DOHH2 (cell line): Measurements from ENCODE around the gene RNF213.
"Not testable (repeated sequence)": the region's sequence is repeated elsewhere in the genome, so short reads cannot be mapped to it uniquely, and the experiment has no call there.

Experiments
- H3F3A ChIP-seq: fragments of 200-600 bp; sonication (generic), shearing (Covaris generic); 2 replicates; pipeline ENCODE4 v1.6.0; 2016; ENCODE audit warnings: antibody characterized with exemption, mild to moderate bottlenecking; ENCODE audit not compliant: control insufficient read depth, insufficient read depth
- H3K27ac ChIP-seq: fragments of 200-600 bp; sonication (generic); 2 replicates; pipeline ENCODE4 v1.5.1; 2014; ENCODE audit warnings: low read depth, mild to moderate bottlenecking, low read length, moderate library complexity
- H3K27me3 ChIP-seq: fragments of 200-600 bp; sonication (generic); 2 replicates; pipeline ENCODE4 v1.6.1; 2014; ENCODE audit warnings: mild to moderate bottlenecking, low read length, mixed read lengths; ENCODE audit not compliant: control insufficient read depth
- H3K36me3 ChIP-seq: fragments of 200-600 bp; sonication (generic); 2 replicates; pipeline ENCODE4 v1.6.1; 2014; ENCODE audit warnings: mild to moderate bottlenecking, low read length, moderate library complexity, mixed read lengths; ENCODE audit not compliant: control insufficient read depth
- H3K4me1 ChIP-seq: fragments of 200-600 bp; sonication (generic); 2 replicates; pipeline ENCODE4 v1.6.1; 2014; ENCODE audit warnings: mild to moderate bottlenecking, low read length, mixed read lengths; ENCODE audit not compliant: control insufficient read depth
- H3K4me2 ChIP-seq: fragments of 200-600 bp; sonication (generic); 2 replicates; pipeline ENCODE4 v1.6.0; 2014; ENCODE audit warnings: mild to moderate bottlenecking, low read length, moderate library complexity
- H3K4me3 ChIP-seq: fragments of 200-600 bp; sonication (generic); 2 replicates; pipeline ENCODE4 v1.5.1; 2014; ENCODE audit warnings: mild to moderate bottlenecking, low read length, mixed read lengths
- H3K79me2 ChIP-seq: fragments of 200-600 bp; sonication (generic); 2 replicates; pipeline ENCODE4 v1.6.1; 2014; ENCODE audit warnings: mild to moderate bottlenecking, low read length, mixed read lengths; ENCODE audit not compliant: control insufficient read depth
- H3K9me2 ChIP-seq: fragments of 200-600 bp; sonication (generic); replicated peaks from 2 replicates; pipeline ENCODE4 v1.6.1; 2014; ENCODE audit warnings: mild to moderate bottlenecking, low read length, mixed read lengths; ENCODE audit not compliant: control insufficient read depth
- H3K9me3 ChIP-seq: fragments of 200-600 bp; sonication (generic); 2 replicates; pipeline ENCODE4 v1.6.1; 2014; ENCODE audit warnings: antibody characterized with exemption, low read length, mixed read lengths; ENCODE audit not compliant: control insufficient read depth, insufficient read depth
- H4K20me1 ChIP-seq: fragments of 200-600 bp; sonication (generic); 2 replicates; pipeline ENCODE4 v1.6.0; 2014; ENCODE audit warnings: low read depth, mild to moderate bottlenecking, antibody characterized with exemption, low read length, moderate library complexity; ENCODE audit not compliant: control insufficient read depth, insufficient read depth
- EZH2phosphoT487 ChIP-seq: fragments of 200-600 bp; sonication (generic); IDR thresholded peaks from 2 replicates; pipeline ENCODE4 v1.6.1; 2017; ENCODE audit warnings: borderline replicate concordance, mild to moderate bottlenecking, antibody characterized with exemption, low read length, moderate library complexity, mixed read lengths
- TF ChIP-seq, protein P1 (sequence below): fragments of 200-600 bp; sonication (generic); IDR thresholded peaks from one replicate; pipeline ENCODE4 v1.5.1; 2014; ENCODE audit warnings: antibody characterized with exemption, mild to moderate bottlenecking, low read depth, low read length; ENCODE audit not compliant: poor library complexity, severe bottlenecking

Gene RNF213

DNA sequence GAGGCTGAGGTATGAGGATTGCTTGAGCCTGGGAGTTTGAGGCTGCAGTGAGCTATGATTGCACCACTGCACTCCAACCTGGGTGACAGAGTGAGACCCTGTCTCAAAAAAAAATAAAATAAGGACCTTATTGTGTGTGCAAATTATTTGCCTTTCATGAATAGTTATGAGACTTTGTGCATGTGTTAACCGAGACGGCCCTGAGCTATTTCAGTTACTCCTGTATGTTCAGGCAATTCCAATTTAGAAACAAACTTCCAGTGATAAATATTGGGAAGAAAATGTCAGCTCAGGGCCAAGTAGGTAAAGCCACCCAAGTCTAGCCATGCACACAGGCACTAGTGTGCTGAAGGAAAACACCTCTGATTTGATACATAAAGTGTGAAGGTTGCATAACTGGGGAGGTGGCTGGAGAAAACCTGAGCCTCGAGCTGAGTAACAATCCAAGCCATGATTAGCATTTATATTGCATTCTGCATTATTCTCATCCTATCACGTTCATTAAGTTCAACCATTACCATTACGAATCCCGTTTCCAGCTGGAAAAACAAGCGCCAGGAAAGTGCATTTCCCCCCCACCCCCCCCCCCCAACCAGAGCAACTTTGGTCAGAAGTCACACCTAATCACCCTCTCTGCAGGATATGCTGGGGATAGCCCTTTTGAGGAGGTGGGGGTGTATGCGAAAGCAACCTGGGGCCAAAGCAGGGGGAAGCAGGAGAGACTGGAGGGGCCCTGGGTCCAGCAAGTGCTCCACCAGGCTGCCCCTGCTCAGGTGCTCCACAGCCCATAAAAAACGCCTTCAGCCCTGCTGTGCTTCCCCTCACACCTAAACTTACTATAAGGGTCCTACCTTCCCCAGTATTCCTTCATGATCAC is 135.7 kb downstream of the RNF213 start:
- TF ChIP-seq, protein P1, sequence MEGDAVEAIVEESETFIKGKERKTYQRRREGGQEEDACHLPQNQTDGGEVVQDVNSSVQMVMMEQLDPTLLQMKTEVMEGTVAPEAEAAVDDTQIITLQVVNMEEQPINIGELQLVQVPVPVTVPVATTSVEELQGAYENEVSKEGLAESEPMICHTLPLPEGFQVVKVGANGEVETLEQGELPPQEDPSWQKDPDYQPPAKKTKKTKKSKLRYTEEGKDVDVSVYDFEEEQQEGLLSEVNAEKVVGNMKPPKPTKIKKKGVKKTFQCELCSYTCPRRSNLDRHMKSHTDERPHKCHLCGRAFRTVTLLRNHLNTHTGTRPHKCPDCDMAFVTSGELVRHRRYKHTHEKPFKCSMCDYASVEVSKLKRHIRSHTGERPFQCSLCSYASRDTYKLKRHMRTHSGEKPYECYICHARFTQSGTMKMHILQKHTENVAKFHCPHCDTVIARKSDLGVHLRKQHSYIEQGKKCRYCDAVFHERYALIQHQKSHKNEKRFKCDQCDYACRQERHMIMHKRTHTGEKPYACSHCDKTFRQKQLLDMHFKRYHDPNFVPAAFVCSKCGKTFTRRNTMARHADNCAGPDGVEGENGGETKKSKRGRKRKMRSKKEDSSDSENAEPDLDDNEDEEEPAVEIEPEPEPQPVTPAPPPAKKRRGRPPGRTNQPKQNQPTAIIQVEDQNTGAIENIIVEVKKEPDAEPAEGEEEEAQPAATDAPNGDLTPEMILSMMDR, result no peak
- TF ChIP-seq EZH2phosphoT487, result no peak

DNA sequence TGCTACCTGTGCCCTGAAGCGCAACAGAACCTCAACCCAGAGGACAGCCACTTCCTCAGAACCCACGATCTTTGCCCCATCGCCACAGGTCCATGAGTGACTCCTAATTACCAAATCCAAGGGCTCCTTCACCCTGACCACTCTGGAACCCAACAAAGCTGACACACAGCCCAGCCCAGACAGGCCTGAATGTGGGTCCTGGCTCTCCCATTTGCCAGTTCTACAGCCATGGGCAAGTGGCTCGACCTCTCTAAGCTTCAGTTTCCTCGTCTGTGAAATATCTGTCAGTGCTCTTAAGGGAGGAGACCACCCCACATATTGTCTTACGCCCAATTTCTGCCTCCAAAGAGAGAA is 136.4 kb downstream of the RNF213 start:
- no peak overlapping the region for H3K4me2 ChIP-seq
- H3K4me3 ChIP-seq, result no peak overlapping the region
- H3F3A ChIP-seq, result no peaks in the 10 kb centered on the region
- no peaks in the 10 kb centered on the region; the same call in 1 of the 2 replicates for H3K4me1 ChIP-seq
- no peaks in the 10 kb centered on the region for H3K9me3 ChIP-seq
- H3K9me2 ChIP-seq, result no peaks in the 10 kb centered on the region
- no peaks in the 10 kb centered on the region for H3K79me2 ChIP-seq
- no peak overlapping the region for H3K27ac ChIP-seq
- TF ChIP-seq, protein P1, result no peak
- TF ChIP-seq EZH2phosphoT487, result no peak
- H3K27me3 ChIP-seq, result no peaks in the 10 kb centered on the region
- no peaks in the 10 kb centered on the region for H3K36me3 ChIP-seq
- no peaks in the 10 kb centered on the region for H4K20me1 ChIP-seq

More for the DNA sequence above, 135.7 kb downstream of the RNF213 start:
- Histone ChIP-seq H3K79me2 (no peaks in the 10 kb centered on the region), H3K9me3 (no peaks in the 10 kb centered on the region), H3K4me1 (no peaks in the 10 kb centered on the region; the same call in 1 of the 2 replicates), H4K20me1 (no peaks in the 10 kb centered on the region), H3K27ac (no peak overlapping the region), H3K36me3 (no peaks in the 10 kb centered on the region), H3F3A (no peaks in the 10 kb centered on the region), H3K27me3 (no peaks in the 10 kb centered on the region), H3K4me3 (no peak overlapping the region), H3K4me2 (no peak overlapping the region), H3K9me2 (no peaks in the 10 kb centered on the region)

DNA sequence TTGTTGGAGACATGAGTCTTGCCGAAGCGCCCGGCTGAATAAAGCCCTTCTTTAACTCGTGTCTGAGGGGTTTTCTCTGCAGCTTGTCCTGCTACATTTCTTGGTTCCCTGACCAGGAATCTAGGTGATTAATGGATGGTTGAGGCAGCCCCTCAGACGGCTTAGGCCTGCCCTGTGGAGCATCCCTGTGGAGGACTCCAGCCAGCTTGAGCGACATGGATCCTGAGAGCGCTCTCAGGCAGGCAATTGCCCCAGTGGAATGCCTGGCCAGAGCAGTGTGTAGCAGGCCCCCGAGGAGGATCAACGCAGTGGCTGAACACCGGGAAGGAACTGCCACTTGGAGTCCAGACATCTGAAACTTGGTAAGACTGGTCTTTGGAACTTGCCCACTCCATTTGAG is 137.0 kb downstream of the RNF213 start:
- no peak overlapping the region for H3K4me2 ChIP-seq
- H3K9me2 ChIP-seq, result no peaks in the 10 kb centered on the region
- no peaks in the 10 kb centered on the region for H3K79me2 ChIP-seq
- no peaks in the 10 kb centered on the region for H3K9me3 ChIP-seq
- no peaks in the 10 kb centered on the region; the same call in 1 of the 2 replicates for H3K4me1 ChIP-seq
- H3K27me3 ChIP-seq, result no peaks in the 10 kb centered on the region
- no peak for TF ChIP-seq EZH2phosphoT487
- TF ChIP-seq, protein P1, result no peak
- no peak overlapping the region for H3K4me3 ChIP-seq
- no peaks in the 10 kb centered on the region for H3K36me3 ChIP-seq
- H3K27ac ChIP-seq, result no peak overlapping the region
- H3F3A ChIP-seq, result no peaks in the 10 kb centered on the region
- H4K20me1 ChIP-seq, result no peaks in the 10 kb centered on the region

DNA sequence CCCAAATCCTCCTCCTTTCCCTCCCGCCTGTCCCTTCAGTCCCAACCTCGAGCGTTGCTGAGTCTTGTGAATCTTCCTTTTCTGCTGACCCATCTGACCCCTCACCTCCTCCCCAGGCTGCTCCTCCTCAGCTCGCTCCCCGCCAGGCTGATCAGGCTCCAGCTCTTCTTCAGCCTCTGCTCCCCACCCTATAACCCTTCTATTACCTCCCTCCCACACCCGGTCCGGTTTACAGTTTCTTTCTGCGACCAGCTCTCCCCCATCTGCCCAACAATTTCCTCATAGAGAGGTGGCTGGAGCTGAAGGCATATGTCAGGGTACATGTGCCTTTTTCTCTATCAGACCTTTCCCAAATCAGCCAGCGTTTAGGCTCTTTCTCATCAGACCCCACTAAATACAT is 140.4 kb downstream of the RNF213 start:
- not testable (repeated sequence) for H3K27me3 ChIP-seq, H3K79me2 ChIP-seq, H3K4me1 ChIP-seq, H3K36me3 ChIP-seq, H3K9me3 ChIP-seq, H3K4me3 ChIP-seq, H3K9me2 ChIP-seq, H4K20me1 ChIP-seq, H3K4me2 ChIP-seq, H3F3A ChIP-seq, H3K27ac ChIP-seq

DNA sequence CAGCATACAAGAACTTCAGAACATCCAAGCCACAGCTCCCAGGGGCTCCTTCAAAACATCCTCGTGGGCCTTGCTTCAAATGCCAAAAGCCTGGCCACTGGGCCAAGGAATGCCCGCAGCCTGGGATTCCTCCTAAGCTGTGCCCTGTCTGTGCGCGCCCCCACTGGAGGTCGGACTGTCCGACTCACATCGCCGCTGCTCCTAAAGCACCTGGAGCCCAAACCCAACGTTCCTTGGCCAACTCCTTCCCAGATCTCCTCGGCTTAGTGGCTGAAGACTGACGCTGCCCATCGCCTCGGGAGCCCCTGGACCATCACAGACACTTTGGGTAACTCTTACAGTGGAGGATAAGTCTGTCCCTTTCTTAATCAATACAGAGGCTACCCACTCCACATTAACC is 141.4 kb downstream of the RNF213 start:
- H3K27me3 ChIP-seq, H3F3A ChIP-seq, H3K36me3 ChIP-seq, H3K4me3 ChIP-seq, H3K4me2 ChIP-seq, H4K20me1 ChIP-seq, H3K9me3 ChIP-seq, H3K79me2 ChIP-seq, H3K9me2 ChIP-seq, H3K27ac ChIP-seq, H3K4me1 ChIP-seq: not testable (repeated sequence)
